HCT116 (cell line): ENCODE measurements around the gene PHC3. TPM values are rescaled to one million over a fixed set of nuclear protein-coding genes. Genes with fewer than 3 reads are reported as not detected.

Experiments used
- ATAC-seq: fragments of 200-7000 bp; cut with Tn5 transposase; 2 replicates; pipeline ENCODE4 v1.9.1; 2020; ENCODE audit warnings: mild to moderate bottlenecking, moderate library complexity
- BruUV-seq: library from RNA; stranded (reverse); fragments of 400-500 nt; replicated peaks from 2 replicates; lab custom pipeline; 2021; lab: Mats Ljungman, UMichigan
- CTCF ChIA-PET: fragments of 300-600 bp; sonication (Branson Sonifier 250); formaldehyde crosslinking; loops from one replicate; lab custom pipeline; 2021; ENCODE audit warnings: antibody characterized with exemption; lab: Charles Lee
- POLR2A ChIA-PET: fragments of 300-600, 350-600 bp; sonication (Branson Sonifier 250); formaldehyde crosslinking; loops from one replicate; lab custom pipeline; 2021; ENCODE audit warnings: antibody characterized with exemption; lab: Charles Lee
- RAD21 ChIA-PET, 2 experiments: fragments of 300-600 bp; sonication (Branson Sonifier 250); formaldehyde crosslinking; loops; one replicate each; lab custom pipeline; 2023; ENCODE audit warnings: low total read pairs in 2 of 2; ENCODE audit not compliant: uncharacterized antibody in 2 of 2, unreplicated experiment in 2 of 2, low non-redundant PET in 1 of 2; lab: Charles Lee
- DNase-seq: peaks from one replicate; pipeline ENCODE4 v3.0.0-alpha.2; 2010; ENCODE audit warnings: low read depth, low spot score
- H2AFZ ChIP-seq: fragments of 200-600 bp; shearing (Covaris generic), sonication (generic); 2 replicates; pipeline ENCODE4 v1.6.1; 2017; ENCODE audit warnings: low read depth, mixed run types, mixed read lengths, antibody characterized with exemption, low read length; ENCODE audit not compliant: poor library complexity, severe bottlenecking
- H3K27ac ChIP-seq: 2 replicates; pipeline ENCODE4 v1.5.1; 2012; ENCODE audit warnings: low read depth, low read length
- H3K27me3 ChIP-seq: fragments of 200-600 bp; sonication (generic); 2 replicates; pipeline ENCODE4 v1.6.1; 2016; ENCODE audit warnings: mixed run types, low read length, mixed read lengths; ENCODE audit not compliant: insufficient read depth
- H3K36me3 ChIP-seq, 2 experiments: fragments of 200-500 bp in 1 of 2; fragments of 200-600 bp in 1 of 2; sonication (Bioruptor generic) in 1 of 2; sonication (generic) in 1 of 2; 2 replicates each; pipeline versions ENCODE4 v1.5.1 to v1.6.1; 2014 to 2016; ENCODE audit warnings: low read length in 2 of 2, inconsistent platforms in 1 of 2, mixed read lengths in 1 of 2, mixed run types in 1 of 2; ENCODE audit not compliant: insufficient read depth in 2 of 2, control insufficient read depth in 1 of 2
- H3K4me1 ChIP-seq, 2 experiments: fragments of 200-600 bp in 1 of 2; sonication (generic) in 1 of 2; 2 replicates each; pipeline versions ENCODE4 v1.5.1 to v1.6.1; 2012 to 2017; ENCODE audit warnings: low read length in 2 of 2, inconsistent platforms in 1 of 2, mild to moderate bottlenecking in 1 of 2, mixed read lengths in 1 of 2, mixed run types in 1 of 2, moderate library complexity in 1 of 2; ENCODE audit not compliant: insufficient read depth in 2 of 2, control insufficient read depth in 1 of 2
- H3K4me2 ChIP-seq: fragments of 200-600 bp; sonication (generic); 2 replicates; pipeline ENCODE4 v1.6.1; 2017; ENCODE audit warnings: mixed run types, low read length, mixed read lengths
- H3K4me3 ChIP-seq, 2 experiments: fragments of 200-600 bp in 1 of 2; sonication (generic) in 1 of 2; replicated peaks in 1 of 2; 2 replicates each; pipeline ENCODE4 v1.5.1; 2011 to 2016; ENCODE audit warnings: low read length in 2 of 2, control low read depth in 1 of 2, low read depth in 1 of 2, mild to moderate bottlenecking in 1 of 2, mixed read lengths in 1 of 2, mixed run types in 1 of 2
- H3K79me2 ChIP-seq: fragments of 200-600 bp; sonication (generic); 2 replicates; pipeline ENCODE4 v1.6.1; 2017; ENCODE audit warnings: mild to moderate bottlenecking, mixed run types, low read length, moderate library complexity, mixed read lengths; ENCODE audit not compliant: insufficient read depth
- H3K9ac ChIP-seq: fragments of 200-600 bp; sonication (generic); 2 replicates; pipeline ENCODE4 v1.6.1; 2016; ENCODE audit warnings: low read length, mixed read lengths
- H3K9me2 ChIP-seq: fragments of 200-600 bp; sonication (generic), shearing (Covaris generic); 2 replicates; pipeline ENCODE4 v1.6.1; 2017; ENCODE audit warnings: mixed run types, mild to moderate bottlenecking, moderate library complexity; ENCODE audit not compliant: insufficient read depth
- H3K9me3 ChIP-seq, 2 experiments: fragments of 200-500 bp in 1 of 2; fragments of 200-600 bp in 1 of 2; sonication (Bioruptor generic) in 1 of 2; sonication (generic) in 1 of 2; 2 replicates each; pipeline ENCODE4 v1.6.1; 2014 to 2017; ENCODE audit warnings: low read length in 2 of 2, mixed read lengths in 2 of 2, inconsistent platforms in 1 of 2, low read depth in 1 of 2, mild to moderate bottlenecking in 1 of 2, mixed run types in 1 of 2, moderate library complexity in 1 of 2; ENCODE audit not compliant: control insufficient read depth in 1 of 2, insufficient read depth in 1 of 2
- H4K20me1 ChIP-seq: fragments of 200-600 bp; sonication (generic), shearing (Covaris generic); 2 replicates; pipeline ENCODE4 v1.6.1; 2017; ENCODE audit warnings: mixed run types, mild to moderate bottlenecking, moderate library complexity; ENCODE audit not compliant: insufficient read depth
- ATF3 ChIP-seq: IDR thresholded peaks from 2 replicates; pipeline ENCODE4 v1.6.1; 2012
- CBX3 ChIP-seq: IDR thresholded peaks from 2 replicates; pipeline ENCODE4 v1.6.1; 2012; ENCODE audit warnings: low read depth
- EGR1 ChIP-seq: IDR thresholded peaks from 2 replicates; pipeline ENCODE4 v1.6.1; 2012; ENCODE audit warnings: low read depth
- ELF1 ChIP-seq: IDR thresholded peaks from 2 replicates; pipeline ENCODE4 v1.6.1; 2012; ENCODE audit warnings: low read depth, borderline replicate concordance
- MAX ChIP-seq: IDR thresholded peaks from 2 replicates; pipeline ENCODE4 v1.6.1; 2012
- RAD21 ChIP-seq: IDR thresholded peaks from 2 replicates; pipeline ENCODE4 v1.6.1; 2012; ENCODE audit warnings: low read depth, mild to moderate bottlenecking
- REST ChIP-seq: IDR thresholded peaks from 2 replicates; pipeline ENCODE4 v1.6.1; 2012; ENCODE audit warnings: low read depth
- SRF ChIP-seq: IDR thresholded peaks from 2 replicates; pipeline ENCODE4 v1.6.1; 2012; ENCODE audit warnings: low read depth
- TCF7L2 ChIP-seq: IDR thresholded peaks from 2 replicates; pipeline ENCODE4 v1.7.0; 2011; ENCODE audit warnings: borderline replicate concordance, inconsistent platforms; ENCODE audit not compliant: insufficient read depth, insufficient read length; ENCODE audit errors: extremely low read depth
- YY1 ChIP-seq: IDR thresholded peaks from 2 replicates; pipeline ENCODE4 v1.6.1; 2011; ENCODE audit warnings: low read length, low read depth, moderate library complexity, mild to moderate bottlenecking; ENCODE audit not compliant: insufficient replicate concordance; ENCODE audit errors: extremely low read depth
- ZFX ChIP-seq: fragments of 450-650 bp; IDR thresholded peaks from 2 replicates; pipeline ENCODE4 v1.6.1; 2017
- ZNF274 ChIP-seq: fragments of 200-500 bp; sonication (Bioruptor generic); IDR thresholded peaks from 2 replicates; pipeline ENCODE4 v1.6.1; 2014; ENCODE audit warnings: mild to moderate bottlenecking, low read depth, low read length, inconsistent platforms
- intact Hi-C: fragments of 100-400 bp; cut with micrococcal nuclease; formaldehyde crosslinking; loops from 2 replicates; pipeline ENCODE4 v1.10.0; 2022
- total RNA-seq: library from RNA; stranded (reverse); gene quantifications from one replicate; pipeline ENCODE4 v1.2.1, GENCODE V29; 2021; ENCODE audit not compliant: unreplicated experiment

PHC3 gene
- total RNA-seq, 1 experiment from 2014 or later = 40.1 TPM

GRCh38 chr3:170225166-170225565, 43.6 kb upstream of the PHC3 start:
- CTCF ChIA-PET = no interaction called here
- Histone ChIP-seq H3K27me3 (no peaks in the 10 kb centered on the region), H3K79me2 (peaks cover 70% of the 10 kb centered on the region), H3K27ac (no peak overlapping the region), H3K9me2 (no peaks in the 10 kb centered on the region), H2AFZ (no peak overlapping the region), H3K4me1 (peaks cover 3 to 34% of the 10 kb centered on the region in 2 experiments)
- intact Hi-C loops = no loop called here
- no peak for DNase-seq
- no peak for TF ChIP-seq TCF7L2
- no peak for TF ChIP-seq YY1
- TF ChIP-seq ZNF274 = no peak
- no peak for TF ChIP-seq CBX3
- no peak for TF ChIP-seq ELF1
- no peak for TF ChIP-seq ZFX
- TF ChIP-seq ATF3 = no peak
- TF ChIP-seq SRF = no peak
- TF ChIP-seq RAD21 = no peak
- TF ChIP-seq REST = no peak
- TF ChIP-seq MAX = no peak
- no peak for TF ChIP-seq EGR1
- TF ChIP-seq, all 23 proteins: peak for 0
- no peak for ATAC-seq
- ChIA-PET RAD21 (no interaction called here), POLR2A (no interaction called here)
- no TSS peak for BruUV-seq
- Histone ChIP-seq H3K36me3 (no peaks in the 10 kb centered on the region), H4K20me1 (peaks cover 4% of the 10 kb centered on the region; the same call in 1 of the 2 replicates), H3K9me3 (no peaks in the 10 kb centered on the region), H3K4me2 (no peak overlapping the region), H3K9ac (no peak overlapping the region), H3K4me3 (no peak overlapping the region)
